ENCODE results near the gene FADS1.

Gene FADS1

DNA sequence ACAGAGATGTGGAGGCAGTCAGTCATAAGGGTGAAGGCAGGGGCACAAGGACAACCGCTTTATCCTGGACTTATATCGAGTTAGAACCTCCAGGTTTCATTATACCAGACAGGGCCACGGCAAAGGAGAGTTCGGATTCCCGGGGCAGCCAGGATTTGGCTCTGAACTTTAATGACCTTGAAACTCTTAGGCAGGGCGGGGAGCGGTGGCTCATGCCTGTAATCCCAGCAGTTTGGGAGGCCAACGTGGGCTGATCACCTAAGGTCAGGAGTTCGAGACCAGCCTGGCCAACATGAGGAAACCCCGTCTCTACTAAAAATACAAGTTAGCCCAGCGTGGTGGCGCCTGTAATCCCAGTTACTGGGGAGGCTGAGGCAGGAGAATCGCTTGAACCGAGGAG, 65.4 kb downstream of the FADS1 start:
- peak overlapping the region; percentile 73 to 82 (median 81) for H3K4me3 Mint-ChIP-seq
- peak overlapping the region; percentile 11 to 74 (median 53) for H3K27ac Mint-ChIP-seq
- TF ChIP-seq, protein P1, sequence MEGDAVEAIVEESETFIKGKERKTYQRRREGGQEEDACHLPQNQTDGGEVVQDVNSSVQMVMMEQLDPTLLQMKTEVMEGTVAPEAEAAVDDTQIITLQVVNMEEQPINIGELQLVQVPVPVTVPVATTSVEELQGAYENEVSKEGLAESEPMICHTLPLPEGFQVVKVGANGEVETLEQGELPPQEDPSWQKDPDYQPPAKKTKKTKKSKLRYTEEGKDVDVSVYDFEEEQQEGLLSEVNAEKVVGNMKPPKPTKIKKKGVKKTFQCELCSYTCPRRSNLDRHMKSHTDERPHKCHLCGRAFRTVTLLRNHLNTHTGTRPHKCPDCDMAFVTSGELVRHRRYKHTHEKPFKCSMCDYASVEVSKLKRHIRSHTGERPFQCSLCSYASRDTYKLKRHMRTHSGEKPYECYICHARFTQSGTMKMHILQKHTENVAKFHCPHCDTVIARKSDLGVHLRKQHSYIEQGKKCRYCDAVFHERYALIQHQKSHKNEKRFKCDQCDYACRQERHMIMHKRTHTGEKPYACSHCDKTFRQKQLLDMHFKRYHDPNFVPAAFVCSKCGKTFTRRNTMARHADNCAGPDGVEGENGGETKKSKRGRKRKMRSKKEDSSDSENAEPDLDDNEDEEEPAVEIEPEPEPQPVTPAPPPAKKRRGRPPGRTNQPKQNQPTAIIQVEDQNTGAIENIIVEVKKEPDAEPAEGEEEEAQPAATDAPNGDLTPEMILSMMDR (IDR thresholded peaks at IDR 0.05; ENCODE audit: unreplicated experiment in 3 of 3): no peak
- H3K36me3 Mint-ChIP-seq (ENCODE audit: low read depth): no peaks in the 10 kb centered on the region
- no peaks in the 10 kb centered on the region for H3K9me3 Mint-ChIP-seq
- H3K4me1 Mint-ChIP-seq: peaks cover 43% of the 10 kb centered on the region
- peaks cover 30% of the 10 kb centered on the region for H3K27me3 Mint-ChIP-seq (ENCODE audit: low read depth)

DNA sequence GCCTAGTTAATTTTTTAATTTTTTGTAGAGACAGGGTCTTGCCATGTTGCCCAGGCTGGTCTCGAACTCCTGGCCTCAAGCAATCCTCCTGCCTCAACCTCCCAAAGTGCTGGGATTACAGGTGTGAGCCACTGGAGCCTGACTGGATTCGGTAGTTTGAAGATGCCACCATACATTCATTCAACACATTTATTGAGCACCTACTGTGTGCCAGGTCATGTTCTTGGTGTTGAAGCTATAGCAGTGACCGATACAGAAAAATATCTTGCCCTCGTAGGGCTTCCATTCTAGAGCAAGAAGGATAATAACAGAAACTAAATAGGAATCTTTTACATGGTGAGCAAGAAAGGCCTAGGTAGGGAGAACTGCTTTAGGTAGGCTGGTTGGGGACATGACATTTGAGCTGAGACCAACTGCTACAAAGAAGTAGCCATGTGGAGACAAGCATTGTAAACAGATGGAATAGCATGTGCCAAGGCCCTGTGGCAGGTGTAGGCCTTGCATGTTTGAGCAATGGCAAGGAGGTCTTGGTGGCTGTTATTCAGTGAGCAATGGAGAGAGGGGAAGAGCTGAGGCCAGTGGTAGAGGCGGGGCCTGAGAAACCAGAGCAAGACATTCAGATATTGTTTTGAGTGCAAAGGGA, 66.1 kb downstream of the FADS1 start:
- Mint-ChIP-seq H3K4me3 (peak overlapping the region; percentile 73 to 82 (median 81)), H3K36me3 (ENCODE audit: low read depth) (no peaks in the 10 kb centered on the region), H3K27ac (peak overlapping the region; percentile 11 to 74 (median 53)), H3K9me3 (no peaks in the 10 kb centered on the region), H3K4me1 (peaks cover 47% of the 10 kb centered on the region), H3K27me3 (ENCODE audit: low read depth) (peaks cover 30% of the 10 kb centered on the region)
- TF ChIP-seq, protein P1 (IDR thresholded peaks at IDR 0.05; ENCODE audit: unreplicated experiment in 3 of 3): no peak

All from nephron (organoid).